Heart right ventricle (tissue), 16 donors: ENCODE measurements around the gene TBL1XR1. TPM values are rescaled to one million over a fixed set of nuclear protein-coding genes. Genes with fewer than 3 reads are reported as not detected.

Experiments used
- ATAC-seq, 8 donors: fragments of 200-7000 bp; cut with Tn5 transposase; one replicate each; pipeline ENCODE4 v1.9.1; 2020; ENCODE audit warnings: mild to moderate bottlenecking in 8 of 8, moderate library complexity in 8 of 8, moderate number of reproducible peaks in 1 of 8
- DNase-seq, 2 donors: peaks; one replicate each; pipeline ENCODE4 v3.0.0-alpha.2; 2020
- H3K27ac ChIP-seq, 10 donors: fragments of 200-600 bp; sonication (generic) in 2 of 10; one replicate each; pipeline versions ENCODE4 v1.5.0 to v1.8.0; 2020 to 2022; ENCODE audit warnings: mild to moderate bottlenecking in 3 of 10
- H3K27me3 ChIP-seq, 7 donors: fragments of 200-600 bp; one replicate each; pipeline ENCODE4 v1.8.0; 2021 to 2022; ENCODE audit warnings: mild to moderate bottlenecking in 2 of 7
- H3K36me3 ChIP-seq, 9 donors: fragments of 200-600 bp; sonication (generic) in 1 of 9; one replicate each; pipeline versions ENCODE4 v1.5.0 to v1.8.0; 2020 to 2022; ENCODE audit warnings: mild to moderate bottlenecking in 2 of 9
- H3K4me1 ChIP-seq, 9 donors: fragments of 200-600 bp; sonication (generic) in 1 of 9; one replicate each; pipeline versions ENCODE4 v1.5.0 to v1.8.0; 2020 to 2022; ENCODE audit warnings: mild to moderate bottlenecking in 4 of 9
- H3K4me3 ChIP-seq, 10 donors: fragments of 200-600 bp; sonication (generic) in 2 of 10; one replicate each; pipeline versions ENCODE4 v1.5.0 to v1.8.0; 2020 to 2022; ENCODE audit warnings: mild to moderate bottlenecking in 7 of 10, moderate library complexity in 2 of 10
- H3K9me3 ChIP-seq, 11 donors: fragments of 200-600 bp in 10 of 11; sonication (generic) in 2 of 11; one replicate each; pipeline versions ENCODE4 v1.5.0 to v1.8.0; 2013 to 2022; ENCODE audit warnings: mild to moderate bottlenecking in 2 of 11, control low read depth in 1 of 11, moderate library complexity in 1 of 11
- WGBS, 2 donors: extraction: QIAGEN DNeasy Blood & Tissue Kit; methylation state at CpG; one replicate each; pipeline ENCODE4 v1.1.7; 2013; ENCODE audit warnings: inconsistent platforms in 1 of 2; 5-methylcytosine and 5-hydroxymethylcytosine counted together
- intact Hi-C, 10 donors: fragments of 100-400 bp; cut with DNase I; formaldehyde crosslinking; loops; one replicate each; pipeline versions ENCODE4 v1.11.1 to v1.14.2; 2022
- polyA plus RNA-seq, 2 donors: library from polyadenylated mRNA; stranded (reverse); fragments of 200-250 nt; gene quantifications; one replicate each; pipeline ENCODE4 v1.2.3, GENCODE V29; 2013
- total RNA-seq, 10 donors: library from RNA; stranded (reverse); fragmentation: NEBNext Ultra II Directional in 3 of 10; extraction: Animal tissue kit (Norgen Biotek cat#: 25700) in 3 of 10; gene quantifications; one replicate each; pipeline versions ENCODE4 v1.2.1 to v1.2.4, GENCODE V29; 2021 to 2023
- TF ChIP-seq, protein P1 (sequence below), 9 donors: fragments of 200-600 bp; sonication (generic) in 2 of 9; IDR thresholded peaks; one replicate each; pipeline versions ENCODE4 v1.5.0 to v1.8.0; 2021 to 2022; ENCODE audit warnings: antibody characterized with exemption in 9 of 9, mild to moderate bottlenecking in 5 of 9, moderate library complexity in 1 of 9
- donor health status: Arrhythmogenic right ventricular cardiomyopathy.
- donor health status: ischemic (EF 13 %, LVEDD 7.1; RV severe dilation, severe dysfunction).
- donor health status: healthy with polysubstance abuse.
- donor health status: DM: no; HTN: yes; CAD: no.
- donor health status: DM: no; HTN: no; CAD: no.
- donor health status: ischemic (EF 25% LVEDD 6.9; RV normal size, moderate dysfunction).
- donor health status: ischemic (EF 25% LVEDD 5.7; RV mildly dilated, moderate dysfunction).
- donor health status: healthy.
- donor health status: DM: yes; HTN: yes; CAD: no.
- donor health status: Ischemic cardiomyopathy.
- donor health status: ischemic (EF 35%, LVEDD 5.7; RV mildly dilated, moderate dysfunction).
- donor health status: nonischemic (EF 11% LVEDD 7.7; RV severe dilation, severe dysfunction).
- donor health status: DM: yes; HTN: yes; CAD: no.
- donor health status: PGD.
- donor health status: ischemic (EF 29% LVEDD 5.4; RV normal size, mild dysfunction).
- donor health status: nonischemic (EF 23%, LVEDD 6.1; RV moderate dilation, normal function).

Gene TBL1XR1
- total and polyA plus RNA-seq, 12 donors: 25.7 to 184 (median 121) TPM

DNA sequence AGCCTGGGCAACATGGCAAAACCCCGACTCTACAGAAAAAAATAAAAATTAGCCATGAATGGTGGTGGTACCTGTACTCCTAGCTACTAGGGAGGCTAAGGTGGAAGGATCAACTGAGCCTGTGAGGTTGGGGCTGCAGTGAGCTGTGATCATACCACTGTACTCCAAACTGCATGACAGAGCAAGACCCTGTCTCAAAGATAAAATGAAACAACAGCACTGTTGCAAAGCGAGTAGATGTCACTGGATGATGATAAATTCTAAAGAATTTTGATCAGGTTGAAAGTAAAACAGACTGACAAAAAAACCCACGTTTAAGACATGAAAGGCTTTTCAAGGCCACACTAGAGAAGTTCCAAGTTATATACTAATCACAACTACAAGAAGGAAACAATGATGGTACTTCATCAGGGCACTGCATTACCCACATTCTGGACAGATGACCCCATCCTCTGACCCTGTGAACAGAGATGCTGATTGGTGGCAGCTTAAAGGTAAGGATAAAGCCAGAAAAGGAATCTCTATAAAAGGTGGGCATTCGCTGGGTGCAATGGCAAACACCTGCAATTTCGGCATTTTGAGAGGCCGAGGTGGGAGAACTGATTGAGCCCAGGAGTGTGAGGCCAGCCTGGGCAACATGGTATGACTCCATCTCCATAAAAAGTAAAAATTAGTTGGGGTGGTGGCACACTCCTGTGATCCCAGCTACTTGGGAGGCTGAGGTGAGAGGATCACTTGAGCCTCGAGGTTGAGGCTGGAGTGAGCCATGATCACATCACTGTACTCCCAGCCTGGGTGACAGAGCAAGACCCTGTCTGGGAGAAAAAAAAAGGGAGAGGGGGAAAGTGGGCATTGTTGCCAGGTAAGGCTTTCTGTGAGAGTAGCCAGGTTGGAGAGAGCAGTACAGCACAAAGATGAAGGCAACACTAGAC is 59.2 kb downstream of the TBL1XR1 start:
- WGBS, 2 donors: 90 to 91% methylated on average over 7 of the region's 7 CpGs
- DNase-seq (no peak), ATAC-seq (peak in 1 of 8 donors; percentile 35)
- peaks cover 7 to 60% (median 39%) of the 10 kb centered on the region in 9 donors for H3K4me1 ChIP-seq
- H3K9me3 ChIP-seq: peaks cover 0 to 11% (median 0%) of the 10 kb centered on the region in 11 donors
- TF ChIP-seq, protein P1, sequence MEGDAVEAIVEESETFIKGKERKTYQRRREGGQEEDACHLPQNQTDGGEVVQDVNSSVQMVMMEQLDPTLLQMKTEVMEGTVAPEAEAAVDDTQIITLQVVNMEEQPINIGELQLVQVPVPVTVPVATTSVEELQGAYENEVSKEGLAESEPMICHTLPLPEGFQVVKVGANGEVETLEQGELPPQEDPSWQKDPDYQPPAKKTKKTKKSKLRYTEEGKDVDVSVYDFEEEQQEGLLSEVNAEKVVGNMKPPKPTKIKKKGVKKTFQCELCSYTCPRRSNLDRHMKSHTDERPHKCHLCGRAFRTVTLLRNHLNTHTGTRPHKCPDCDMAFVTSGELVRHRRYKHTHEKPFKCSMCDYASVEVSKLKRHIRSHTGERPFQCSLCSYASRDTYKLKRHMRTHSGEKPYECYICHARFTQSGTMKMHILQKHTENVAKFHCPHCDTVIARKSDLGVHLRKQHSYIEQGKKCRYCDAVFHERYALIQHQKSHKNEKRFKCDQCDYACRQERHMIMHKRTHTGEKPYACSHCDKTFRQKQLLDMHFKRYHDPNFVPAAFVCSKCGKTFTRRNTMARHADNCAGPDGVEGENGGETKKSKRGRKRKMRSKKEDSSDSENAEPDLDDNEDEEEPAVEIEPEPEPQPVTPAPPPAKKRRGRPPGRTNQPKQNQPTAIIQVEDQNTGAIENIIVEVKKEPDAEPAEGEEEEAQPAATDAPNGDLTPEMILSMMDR (IDR thresholded peaks at IDR 0.05): no peak
- H3K27me3 ChIP-seq: no peaks in the 10 kb centered on the region
- H3K4me3 ChIP-seq: no peak overlapping the region
- H3K36me3 ChIP-seq: no peaks in the 10 kb centered on the region
- no peak overlapping the region for H3K27ac ChIP-seq
- intact Hi-C loops: loop anchor here in 1 of 10 donors (10.0 kb wide), 1 partner anchor 47 kb away; no protein-coding TSS in a partner anchor

DNA sequence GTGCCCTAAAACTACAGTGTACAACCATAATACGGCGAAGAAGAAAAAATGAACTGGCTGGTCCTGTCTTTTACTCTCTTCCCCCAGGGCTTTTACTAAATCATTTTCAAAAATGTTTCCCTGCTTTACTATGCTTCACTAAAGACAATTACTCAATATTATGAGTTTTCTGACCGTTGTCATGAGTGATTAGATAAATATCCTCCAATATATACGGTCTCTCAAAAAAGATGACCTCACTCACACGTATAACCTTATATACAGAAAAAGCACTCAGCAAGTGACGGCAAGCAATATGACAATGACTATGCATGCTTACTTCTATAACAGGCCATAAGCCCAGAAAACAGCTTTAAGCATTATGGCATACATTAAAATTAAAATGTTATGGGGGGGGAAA is 60.5 kb downstream of the TBL1XR1 start:
- H3K36me3 ChIP-seq: peaks cover 0 to 4% (median 0%) of the 10 kb centered on the region in 9 donors
- H3K4me1 ChIP-seq: peaks cover 0 to 60% (median 34%) of the 10 kb centered on the region in 9 donors
- H3K9me3 ChIP-seq: peaks cover 0 to 11% (median 0%) of the 10 kb centered on the region in 11 donors
- H3K27ac ChIP-seq: no peak overlapping the region
- H3K27me3 ChIP-seq: no peaks in the 10 kb centered on the region
- WGBS, 2 donors: 65 to 83% methylated on average over 6 of the region's 6 CpGs
- TF ChIP-seq, protein P1 (IDR thresholded peaks at IDR 0.05): no peak
- intact Hi-C loops: loop anchor here in 1 of 10 donors (10.0 kb wide), 1 partner anchor 48 kb away; no protein-coding TSS in a partner anchor
- no peak for DNase-seq
- ATAC-seq: no peak
- no peak overlapping the region for H3K4me3 ChIP-seq

DNA sequence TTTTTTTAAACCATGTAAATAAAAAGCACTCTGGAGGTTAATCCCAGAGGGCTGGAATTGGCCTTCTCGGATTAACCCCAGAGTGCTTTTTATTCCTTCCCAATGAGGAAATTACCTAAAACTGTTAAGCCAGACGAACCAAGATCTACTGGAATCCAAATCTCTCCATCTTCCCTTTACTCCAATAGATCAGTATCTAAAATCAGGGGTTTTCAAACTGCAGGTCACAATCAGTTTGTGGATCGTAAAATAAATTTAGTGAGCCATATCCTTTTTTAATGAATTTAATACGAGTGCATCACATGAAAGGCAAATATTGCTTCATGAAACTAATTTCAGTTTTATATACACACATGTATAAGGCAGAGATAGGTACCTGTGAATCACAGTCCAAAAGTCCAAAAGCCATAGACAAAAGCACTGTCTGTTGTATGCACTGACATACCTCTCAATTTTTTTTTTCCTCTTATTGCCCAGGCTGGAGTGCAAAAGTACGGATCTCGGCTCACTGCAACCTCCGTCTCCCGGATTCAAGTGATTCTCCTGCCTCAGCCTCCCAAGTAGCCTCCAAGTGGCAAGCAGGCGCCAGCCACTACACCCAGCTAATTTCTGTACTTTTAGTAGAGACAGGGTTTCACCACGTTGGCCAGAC is 61.3 kb downstream of the TBL1XR1 start:
- DNase-seq (no peak), ATAC-seq (no peak)
- Histone ChIP-seq H3K36me3 (peaks cover 0 to 8% (median 0%) of the 10 kb centered on the region in 9 donors), H3K4me1 (peaks cover 0 to 60% (median 36%) of the 10 kb centered on the region in 9 donors), H3K4me3 (no peak overlapping the region), H3K9me3 (peaks cover 0 to 11% (median 0%) of the 10 kb centered on the region in 11 donors), H3K27ac (no peak overlapping the region), H3K27me3 (no peaks in the 10 kb centered on the region)
- intact Hi-C loops: loop anchor here in 1 of 10 donors (10.0 kb wide), 1 partner anchor 49 kb away; no protein-coding TSS in a partner anchor
- TF ChIP-seq, protein P1 (IDR thresholded peaks at IDR 0.05): no peak
- 84 to 91% methylated on average over 10 of the region's 10 CpGs for WGBS, 2 donors

DNA sequence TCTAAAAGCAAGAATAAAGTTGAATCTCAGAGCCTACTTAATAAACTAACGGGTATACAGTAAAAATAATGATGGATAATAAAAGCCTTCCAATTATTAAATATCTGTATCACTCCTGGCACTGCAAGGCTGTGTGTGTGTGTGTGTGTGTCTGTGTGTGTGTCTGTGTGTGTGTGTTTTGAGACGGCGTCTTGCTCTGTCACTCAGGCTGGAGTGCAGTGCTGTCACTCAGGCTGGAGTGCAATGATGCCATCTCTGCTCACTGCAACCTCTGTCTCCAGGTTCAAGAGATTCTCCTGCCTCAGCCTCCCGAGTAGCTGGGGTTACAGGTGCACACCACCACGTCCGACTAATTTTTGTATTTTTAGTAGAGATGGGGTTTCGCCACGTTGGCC is 62.5 kb downstream of the TBL1XR1 start:
- intact Hi-C loops: loop anchor here in 1 of 10 donors (10.0 kb wide), 1 partner anchor 50 kb away; no protein-coding TSS in a partner anchor
- TF ChIP-seq, protein P1 (IDR thresholded peaks at IDR 0.05): no peak

More for the DNA sequence above, 62.5 kb downstream of the TBL1XR1 start:
- no peak for ATAC-seq
- no peak for DNase-seq
- H3K27me3 ChIP-seq: no peaks in the 10 kb centered on the region
- peaks cover 0 to 69% (median 34%) of the 10 kb centered on the region in 9 donors for H3K4me1 ChIP-seq
- H3K4me3 ChIP-seq: no peak overlapping the region
- H3K27ac ChIP-seq: peak overlapping the region in 1 of 10 donors; percentile 2
- H3K9me3 ChIP-seq: peaks cover 0 to 1% (median 0%) of the 10 kb centered on the region in 11 donors
- peaks cover 0 to 8% (median 0%) of the 10 kb centered on the region in 9 donors for H3K36me3 ChIP-seq
- WGBS, 2 donors: 86 to 92% methylated on average over 8 of the region's 8 CpGs
